ENCODE data around the gene GRHL1.

The GRHL1 gene

GRCh38 chr2:9984871-9985480 lies 33.5 kb downstream of the GRHL1 start:
- H3K4me3 Mint-ChIP-seq, result no peak overlapping the region
- H3K36me3 Mint-ChIP-seq (ENCODE audit: low read depth), result no peaks in the 10 kb centered on the region
- H3K9me3 Mint-ChIP-seq, result no peaks in the 10 kb centered on the region
- no peak for DNase-seq (ENCODE audit: low spot score)
- H3K4me1 Mint-ChIP-seq (ENCODE audit: low read depth), result peaks cover 9% of the 10 kb centered on the region
- no peak overlapping the region for H3K27ac Mint-ChIP-seq
- peaks cover 18% of the 10 kb centered on the region for H3K27me3 Mint-ChIP-seq (ENCODE audit: low read depth)

GRCh38 chr2:9985531-9986328 lies 34.2 kb downstream of the GRHL1 start:
- peaks cover 3% of the 10 kb centered on the region for H3K4me1 Mint-ChIP-seq (ENCODE audit: low read depth)
- H3K9me3 Mint-ChIP-seq, result no peaks in the 10 kb centered on the region
- no peak overlapping the region for H3K4me3 Mint-ChIP-seq
- peaks cover 13% of the 10 kb centered on the region for H3K27me3 Mint-ChIP-seq (ENCODE audit: low read depth)
- H3K36me3 Mint-ChIP-seq (ENCODE audit: low read depth), result no peaks in the 10 kb centered on the region
- no peak for DNase-seq (ENCODE audit: low spot score)
- H3K27ac Mint-ChIP-seq, result no peak overlapping the region

GRCh38 chr2:9988320-9988719 lies 36.8 kb downstream of the GRHL1 start:
- peaks cover 6% of the 10 kb centered on the region for H3K27me3 Mint-ChIP-seq (ENCODE audit: low read depth)
- no peak overlapping the region for H3K4me3 Mint-ChIP-seq
- no peaks in the 10 kb centered on the region for H3K9me3 Mint-ChIP-seq
- no peak overlapping the region for H3K27ac Mint-ChIP-seq
- H3K4me1 Mint-ChIP-seq (ENCODE audit: low read depth), result peaks cover 5% of the 10 kb centered on the region
- no peak for DNase-seq (ENCODE audit: low spot score)
- H3K36me3 Mint-ChIP-seq (ENCODE audit: low read depth), result no peaks in the 10 kb centered on the region

- Mint-ChIP-seq H3K27ac (no peak overlapping the region), H3K4me3 (no peak overlapping the region), H3K4me1 (ENCODE audit: low read depth) (peaks cover 8% of the 10 kb centered on the region), H3K36me3 (ENCODE audit: low read depth) (no peaks in the 10 kb centered on the region), H3K9me3 (no peaks in the 10 kb centered on the region), H3K27me3 (ENCODE audit: low read depth) (peaks cover 6% of the 10 kb centered on the region)
- no peak for DNase-seq (ENCODE audit: low spot score)
These were observed 39.2 kb downstream of the GRHL1 start for GRCh38 chr2:9990736-9991135.

- Mint-ChIP-seq H3K36me3 (ENCODE audit: low read depth) (no peaks in the 10 kb centered on the region), H3K27ac (no peak overlapping the region), H3K4me1 (ENCODE audit: low read depth) (peaks cover 8% of the 10 kb centered on the region), H3K27me3 (ENCODE audit: low read depth) (peaks cover 6% of the 10 kb centered on the region), H3K4me3 (no peak overlapping the region), H3K9me3 (no peaks in the 10 kb centered on the region)
- no peak for DNase-seq (ENCODE audit: low spot score)
These were observed 39.7 kb downstream of the GRHL1 start for GRCh38 chr2:9991221-9991620.

- no peak overlapping the region for H3K27ac Mint-ChIP-seq
- H3K9me3 Mint-ChIP-seq, result no peaks in the 10 kb centered on the region
These were observed 40.4 kb downstream of the GRHL1 start for GRCh38 chr2:9991829-9992273.

GRCh38 chr2:9992427-9993187 lies 41.1 kb downstream of the GRHL1 start:
- no peaks in the 10 kb centered on the region for H3K9me3 Mint-ChIP-seq
- no peak overlapping the region for H3K4me3 Mint-ChIP-seq
- peaks cover 8% of the 10 kb centered on the region for H3K4me1 Mint-ChIP-seq (ENCODE audit: low read depth)
- H3K27ac Mint-ChIP-seq, result no peak overlapping the region
- peaks cover 6% of the 10 kb centered on the region for H3K27me3 Mint-ChIP-seq (ENCODE audit: low read depth)
- no peaks in the 10 kb centered on the region for H3K36me3 Mint-ChIP-seq (ENCODE audit: low read depth)
- no peak for DNase-seq (ENCODE audit: low spot score)

More at GRCh38 chr2:9991829-9992273, 40.4 kb downstream of the GRHL1 start:
- DNase-seq (ENCODE audit: low spot score), result no peak
- Mint-ChIP-seq H3K27me3 (ENCODE audit: low read depth) (peaks cover 6% of the 10 kb centered on the region), H3K36me3 (ENCODE audit: low read depth) (no peaks in the 10 kb centered on the region), H3K4me1 (ENCODE audit: low read depth) (peaks cover 8% of the 10 kb centered on the region), H3K4me3 (no peak overlapping the region)

GRCh38 chr2:9993488-9994165 lies 42.1 kb downstream of the GRHL1 start:
- peaks cover 8% of the 10 kb centered on the region for H3K4me1 Mint-ChIP-seq (ENCODE audit: low read depth)
- no peaks in the 10 kb centered on the region for H3K9me3 Mint-ChIP-seq
- no peak for DNase-seq (ENCODE audit: low spot score)
- H3K27me3 Mint-ChIP-seq (ENCODE audit: low read depth), result peaks cover 6% of the 10 kb centered on the region
- H3K36me3 Mint-ChIP-seq (ENCODE audit: low read depth), result no peaks in the 10 kb centered on the region
- no peak overlapping the region for H3K4me3 Mint-ChIP-seq
- no peak overlapping the region for H3K27ac Mint-ChIP-seq

GRCh38 chr2:9994462-9994861 lies 43.0 kb downstream of the GRHL1 start:
- H3K27me3 Mint-ChIP-seq (ENCODE audit: low read depth), result peaks cover 6% of the 10 kb centered on the region
- peaks cover 8% of the 10 kb centered on the region for H3K4me1 Mint-ChIP-seq (ENCODE audit: low read depth)
- DNase-seq (ENCODE audit: low spot score), result no peak
- no peaks in the 10 kb centered on the region for H3K36me3 Mint-ChIP-seq (ENCODE audit: low read depth)
- no peaks in the 10 kb centered on the region for H3K9me3 Mint-ChIP-seq
- no peak overlapping the region for H3K4me3 Mint-ChIP-seq
- no peak overlapping the region for H3K27ac Mint-ChIP-seq

- Mint-ChIP-seq H3K4me1 (ENCODE audit: low read depth) (peaks cover 8% of the 10 kb centered on the region), H3K4me3 (no peak overlapping the region), H3K27me3 (ENCODE audit: low read depth) (peaks cover 6% of the 10 kb centered on the region), H3K27ac (no peak overlapping the region), H3K9me3 (no peaks in the 10 kb centered on the region), H3K36me3 (ENCODE audit: low read depth) (no peaks in the 10 kb centered on the region)
- no peak for DNase-seq (ENCODE audit: low spot score)
These were observed 43.6 kb downstream of the GRHL1 start for GRCh38 chr2:9995059-9995458.

- no peaks in the 10 kb centered on the region for H3K9me3 Mint-ChIP-seq
- H3K4me3 Mint-ChIP-seq, result no peak overlapping the region
- no peak overlapping the region for H3K27ac Mint-ChIP-seq
- peaks cover 6% of the 10 kb centered on the region for H3K27me3 Mint-ChIP-seq (ENCODE audit: low read depth)
- no peaks in the 10 kb centered on the region for H3K36me3 Mint-ChIP-seq (ENCODE audit: low read depth)
- peaks cover 8% of the 10 kb centered on the region for H3K4me1 Mint-ChIP-seq (ENCODE audit: low read depth)
- DNase-seq (ENCODE audit: low spot score), result no peak
These were observed 44.8 kb downstream of the GRHL1 start for GRCh38 chr2:9996321-9996720.

GRCh38 chr2:9997936-9998335 lies 46.4 kb downstream of the GRHL1 start:
- Mint-ChIP-seq H3K27me3 (ENCODE audit: low read depth) (peaks cover 8% of the 10 kb centered on the region), H3K9me3 (no peaks in the 10 kb centered on the region), H3K4me1 (ENCODE audit: low read depth) (peaks cover 10% of the 10 kb centered on the region), H3K36me3 (ENCODE audit: low read depth) (no peaks in the 10 kb centered on the region), H3K27ac (no peak overlapping the region), H3K4me3 (no peak overlapping the region)
- DNase-seq (ENCODE audit: low spot score), result no peak

- no peak for DNase-seq (ENCODE audit: low spot score)
- no peak overlapping the region for H3K27ac Mint-ChIP-seq
- no peaks in the 10 kb centered on the region for H3K36me3 Mint-ChIP-seq (ENCODE audit: low read depth)
- H3K27me3 Mint-ChIP-seq (ENCODE audit: low read depth), result peaks cover 6% of the 10 kb centered on the region
- H3K9me3 Mint-ChIP-seq, result no peaks in the 10 kb centered on the region
- H3K4me3 Mint-ChIP-seq, result no peak overlapping the region
- H3K4me1 Mint-ChIP-seq (ENCODE audit: low read depth), result peaks cover 2% of the 10 kb centered on the region
These were observed 47.6 kb downstream of the GRHL1 start for GRCh38 chr2:9998916-9999654.
